Sigmoid colon (tissue), 3 donors: ENCODE measurements around the gene CDK5R1.

Experiments
- POLR2A ChIP-seq, 2 donors: fragments of 450-650 bp; IDR thresholded peaks; one replicate each; pipeline ENCODE4 v1.6.1; 2016; ENCODE audit warnings: antibody characterized with exemption in 2 of 2, mild to moderate bottlenecking in 2 of 2, moderate library complexity in 2 of 2
- TF ChIP-seq, protein P1 (sequence below), 4 experiments: fragments of 450-650 bp in 3 of 4; fragments of 200-600 bp in 1 of 4; IDR thresholded peaks; one replicate each; pipeline ENCODE4 v1.5.1; 2016 to 2019; ENCODE audit warnings: antibody characterized with exemption in 4 of 4, mild to moderate bottlenecking in 3 of 4, moderate library complexity in 2 of 4

DNA sequence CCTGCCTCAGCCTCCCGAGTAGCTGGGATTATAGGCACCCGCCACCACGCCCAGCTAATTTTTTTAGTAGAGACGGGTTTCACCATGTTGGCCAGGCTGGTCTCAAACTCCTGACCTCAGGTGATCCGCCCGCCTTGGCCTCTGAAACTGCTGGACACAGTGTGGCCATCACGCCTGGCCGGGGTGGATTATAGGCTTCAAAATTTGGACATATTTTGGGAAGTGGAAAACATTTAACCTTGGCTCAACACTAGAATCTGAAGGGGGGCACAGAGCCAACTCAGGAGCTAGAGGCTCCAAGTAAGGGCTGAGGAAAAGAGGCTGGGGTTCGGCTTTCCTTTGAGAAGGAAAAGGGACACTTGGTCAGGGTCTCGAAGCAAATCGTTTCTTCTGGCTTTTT lies 2.2 kb upstream of the CDK5R1 start:
- TF ChIP-seq, protein P1, sequence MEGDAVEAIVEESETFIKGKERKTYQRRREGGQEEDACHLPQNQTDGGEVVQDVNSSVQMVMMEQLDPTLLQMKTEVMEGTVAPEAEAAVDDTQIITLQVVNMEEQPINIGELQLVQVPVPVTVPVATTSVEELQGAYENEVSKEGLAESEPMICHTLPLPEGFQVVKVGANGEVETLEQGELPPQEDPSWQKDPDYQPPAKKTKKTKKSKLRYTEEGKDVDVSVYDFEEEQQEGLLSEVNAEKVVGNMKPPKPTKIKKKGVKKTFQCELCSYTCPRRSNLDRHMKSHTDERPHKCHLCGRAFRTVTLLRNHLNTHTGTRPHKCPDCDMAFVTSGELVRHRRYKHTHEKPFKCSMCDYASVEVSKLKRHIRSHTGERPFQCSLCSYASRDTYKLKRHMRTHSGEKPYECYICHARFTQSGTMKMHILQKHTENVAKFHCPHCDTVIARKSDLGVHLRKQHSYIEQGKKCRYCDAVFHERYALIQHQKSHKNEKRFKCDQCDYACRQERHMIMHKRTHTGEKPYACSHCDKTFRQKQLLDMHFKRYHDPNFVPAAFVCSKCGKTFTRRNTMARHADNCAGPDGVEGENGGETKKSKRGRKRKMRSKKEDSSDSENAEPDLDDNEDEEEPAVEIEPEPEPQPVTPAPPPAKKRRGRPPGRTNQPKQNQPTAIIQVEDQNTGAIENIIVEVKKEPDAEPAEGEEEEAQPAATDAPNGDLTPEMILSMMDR (IDR thresholded peaks at IDR 0.05), result no peak
- no peak for TF ChIP-seq POLR2A (IDR thresholded peaks at IDR 0.05)
